GM23338 (cell line): Measurements from ENCODE around the gene FAM9C. TPM values are rescaled to one million over a fixed set of nuclear protein-coding genes. Genes with fewer than 3 reads are reported as not detected.

Source experiments
- ATAC-seq: fragments of 200-7000 bp; cut with Tn5 transposase; 3 replicates; pipeline ENCODE4 v1.9.1; 2020
- DNase-seq: peaks from one replicate; pipeline ENCODE4 v3.0.0-alpha.2; 2015; ENCODE audit warnings: low spot score
- H2AFZ ChIP-seq: fragments of 200-600 bp; sonication (generic); 2 replicates; pipeline ENCODE4 v1.8.0; 2016; ENCODE audit warnings: antibody characterized with exemption, mild to moderate bottlenecking, moderate library complexity
- H3F3A ChIP-seq: fragments of 200-600 bp; sonication (generic); replicated peaks from 2 replicates; pipeline ENCODE4 v1.8.0; 2017; ENCODE audit warnings: antibody characterized with exemption, mixed run types, low read depth
- H3K27ac ChIP-seq: fragments of 200-600 bp; sonication (generic); 2 replicates; pipeline ENCODE4 v1.6.1; 2016; ENCODE audit warnings: low read depth
- H3K27me3 ChIP-seq: fragments of 200-600 bp; sonication (generic); 2 replicates; pipeline ENCODE4 v1.8.0; 2016; ENCODE audit warnings: mild to moderate bottlenecking, mixed run types, moderate library complexity; ENCODE audit not compliant: insufficient read depth
- H3K36me3 ChIP-seq: fragments of 200-600 bp; sonication (generic); 2 replicates; pipeline ENCODE4 v1.8.0; 2016; ENCODE audit warnings: mild to moderate bottlenecking; ENCODE audit not compliant: insufficient read depth
- H3K4me1 ChIP-seq: fragments of 200-600 bp; sonication (generic); 2 replicates; pipeline ENCODE4 v1.8.0; 2016; ENCODE audit warnings: mild to moderate bottlenecking, moderate library complexity; ENCODE audit not compliant: insufficient read depth
- H3K4me2 ChIP-seq: fragments of 200-600 bp; sonication (generic); 2 replicates; pipeline ENCODE4 v1.7.1; 2017; ENCODE audit warnings: mixed run types
- H3K4me3 ChIP-seq: fragments of 200-600 bp; sonication (generic); 2 replicates; pipeline ENCODE4 v1.6.1; 2016; ENCODE audit warnings: mixed run types
- H3K79me2 ChIP-seq: fragments of 200-600 bp; sonication (generic); replicated peaks from 2 replicates; pipeline ENCODE4 v1.8.0; 2017; ENCODE audit warnings: mild to moderate bottlenecking; ENCODE audit not compliant: insufficient read depth
- H3K9me2 ChIP-seq: fragments of 200-600 bp; sonication (generic); 2 replicates; pipeline ENCODE4 v1.8.0; 2017; ENCODE audit not compliant: insufficient read depth
- H4K20me1 ChIP-seq: fragments of 200-600 bp; sonication (generic); replicated peaks from 2 replicates; pipeline ENCODE4 v1.8.0; 2017; ENCODE audit warnings: mild to moderate bottlenecking; ENCODE audit not compliant: insufficient read depth
- H3K27ac Mint-ChIP-seq: 2 replicates; pipeline ENCODE4 v1.8.0; 2020; ENCODE audit warnings: inconsistent platforms, mild to moderate bottlenecking, moderate library complexity, mixed read lengths
- H3K27me3 Mint-ChIP-seq: 3 replicates; pipeline ENCODE4 v1.8.0; 2022; ENCODE audit warnings: low read depth, mild to moderate bottlenecking, moderate library complexity, mixed read lengths, inconsistent platforms; ENCODE audit not compliant: insufficient read depth, poor library complexity
- H3K36me3 Mint-ChIP-seq: 3 replicates; pipeline ENCODE4 v1.8.0; 2021; ENCODE audit warnings: low read depth, mild to moderate bottlenecking, inconsistent platforms, moderate library complexity, mixed read lengths
- H3K4me1 Mint-ChIP-seq: 3 replicates; pipeline ENCODE4 v1.8.0; 2020; ENCODE audit warnings: mild to moderate bottlenecking, inconsistent platforms, mixed read lengths
- H3K4me3 Mint-ChIP-seq: 3 replicates; pipeline ENCODE4 v1.8.0; 2021; ENCODE audit warnings: moderate library complexity, mild to moderate bottlenecking, inconsistent platforms, mixed read lengths
- H3K9me3 Mint-ChIP-seq: 3 replicates; pipeline ENCODE4 v1.8.0; 2020; ENCODE audit warnings: moderate library complexity, mild to moderate bottlenecking, inconsistent platforms, mixed read lengths
- ETS1 ChIP-seq: IDR thresholded peaks from 2 replicates; pipeline ENCODE4 v1.6.1; 2016; ENCODE audit warnings: antibody characterized with exemption
- EZH2 ChIP-seq: fragments of 200-600 bp; sonication (generic); IDR thresholded peaks from one replicate; pipeline ENCODE4 v1.8.0; 2017; ENCODE audit warnings: antibody characterized with exemption, mild to moderate bottlenecking, low read depth; ENCODE audit not compliant: unreplicated experiment
- POLR2AphosphoS5 ChIP-seq: IDR thresholded peaks from 2 replicates; pipeline ENCODE4 v1.6.1; 2016; ENCODE audit warnings: antibody characterized with exemption, low read depth
- STAT1 ChIP-seq: IDR thresholded peaks from one replicate; pipeline ENCODE4 v1.6.1; 2016; ENCODE audit warnings: antibody characterized with exemption; ENCODE audit not compliant: unreplicated experiment
- ZNF331 ChIP-seq: fragments of 250-450 bp; sonication (Bioruptor Pico); IDR thresholded peaks from 2 replicates; pipeline ENCODE4 v1.5.0; 2020; ENCODE audit warnings: low read depth, mild to moderate bottlenecking, moderate library complexity
- ZNF462 ChIP-seq: fragments of 250-450 bp; sonication (Bioruptor Pico); IDR thresholded peaks from 2 replicates; pipeline ENCODE4 v1.5.0; 2020; ENCODE audit warnings: mild to moderate bottlenecking, moderate library complexity
- polyA plus RNA-seq: library from polyadenylated mRNA; unstranded; fragments of >200 nt; fragmentation: Nextera tagmentation; extraction: Ambion mirVana; gene quantifications from 2 replicates; pipeline ENCODE4 v1.2.1, GENCODE V29; 2016
- total RNA-seq: library from RNA; depleted of rRNA; stranded (reverse); fragments of >200 nt; shearing (Covaris generic); gene quantifications from 2 replicates; pipeline ENCODE4 v1.2.3, GENCODE V29; 2014

The FAM9C gene
- total and polyA plus RNA-seq, 2 experiments from 2014 or later, result 0.08 TPM; not detected in 1

GRCh38 chrX:12986886-12987285, 57.5 kb downstream of the FAM9C start:
- DNase-seq (no peak), ATAC-seq (no peak)
- 0 out of 2 replicates have a peak, but pooled peaks cover 5% of the 10 kb centered on the region for H3K4me1 ChIP-seq
- no peaks in the 10 kb centered on the region for H3F3A ChIP-seq
- no peak overlapping the region for H3K27ac Mint-ChIP-seq
- H3K27me3 ChIP-seq, result no peaks in the 10 kb centered on the region
- no peak overlapping the region for H3K4me2 ChIP-seq
- TF ChIP-seq POLR2AphosphoS5, result no peak
- TF ChIP-seq STAT1, result no peak
- peaks cover 6% of the 10 kb centered on the region; the same call in 2 of the 3 replicates for H3K9me3 Mint-ChIP-seq
- no peaks in the 10 kb centered on the region for H4K20me1 ChIP-seq
- H3K4me3 ChIP-seq, result no peak overlapping the region
- H2AFZ ChIP-seq, result no peak overlapping the region
- H3K4me3 Mint-ChIP-seq, result no peak overlapping the region
- H3K9me2 ChIP-seq, result no peaks in the 10 kb centered on the region
- peaks cover 4% of the 10 kb centered on the region for H3K27me3 Mint-ChIP-seq
- no peaks in the 10 kb centered on the region for H3K79me2 ChIP-seq
- peaks cover 6% of the 10 kb centered on the region; the same call in 2 of the 3 replicates for H3K4me1 Mint-ChIP-seq
- H3K27ac ChIP-seq, result no peak overlapping the region
- H3K36me3 Mint-ChIP-seq, result peaks cover 12% of the 10 kb centered on the region
- no peaks in the 10 kb centered on the region for H3K36me3 ChIP-seq

DNA sequence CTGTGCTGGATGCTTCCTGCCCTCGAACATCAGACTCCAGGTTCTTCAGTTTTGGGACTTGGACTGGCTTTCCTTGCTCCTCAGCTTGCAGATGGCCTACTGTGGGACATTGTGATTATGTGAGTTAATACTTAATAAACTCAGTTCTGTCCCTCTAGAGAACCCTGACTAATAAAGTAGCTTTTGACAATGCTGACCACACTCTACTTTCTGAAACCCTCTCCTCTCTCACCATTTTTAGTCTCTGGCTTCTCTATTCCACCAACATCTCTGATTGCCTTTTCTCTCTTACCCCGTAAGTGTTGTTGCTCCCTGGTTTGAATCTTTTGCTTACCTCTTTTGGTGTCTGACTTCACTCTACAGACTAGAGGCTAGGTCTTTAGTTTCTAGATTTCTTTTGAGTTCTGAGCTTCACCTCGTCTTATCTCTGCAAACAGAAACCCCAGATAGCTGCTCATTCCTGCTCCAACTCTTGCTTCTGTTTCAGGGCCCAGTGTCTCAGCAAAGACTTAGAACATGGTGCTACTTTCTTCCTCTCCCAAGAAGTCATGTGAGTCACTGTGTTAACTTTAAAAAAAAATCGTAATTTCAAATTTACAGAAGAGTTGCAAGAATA, 58.1 kb downstream of the FAM9C start:
- Histone ChIP-seq H3K4me3 (no peak overlapping the region), H2AFZ (no peak overlapping the region), H3K79me2 (no peaks in the 10 kb centered on the region), H3F3A (no peaks in the 10 kb centered on the region), H3K9me2 (no peaks in the 10 kb centered on the region), H4K20me1 (no peaks in the 10 kb centered on the region), H3K4me1 (0 out of 2 replicates have a peak, but pooled peaks cover 5% of the 10 kb centered on the region), H3K36me3 (no peaks in the 10 kb centered on the region), H3K27me3 (no peaks in the 10 kb centered on the region), H3K4me2 (no peak overlapping the region), H3K27ac (no peak overlapping the region)
- DNase-seq (no peak), ATAC-seq (no peak)
- Mint-ChIP-seq H3K9me3 (peaks cover 6% of the 10 kb centered on the region; the same call in 2 of the 3 replicates), H3K27me3 (peaks cover 1% of the 10 kb centered on the region), H3K4me3 (no peak overlapping the region), H3K36me3 (peaks cover 12% of the 10 kb centered on the region), H3K27ac (no peak overlapping the region), H3K4me1 (peaks cover 6% of the 10 kb centered on the region; the same call in 2 of the 3 replicates)
- no peak for TF ChIP-seq ZNF462 (CRISPR knock-in tag)
- TF ChIP-seq ZNF331, result no peak
- no peak for TF ChIP-seq ETS1
- no peak for TF ChIP-seq EZH2
